OCI-M2 (cell line): Measurements from ENCODE around the gene AGAP5.

Experiments used
- DNase-seq: peaks from one replicate; lab custom pipeline; 2025; ENCODE audit not compliant: unreplicated experiment; lab: John Stamatoyannopoulos, UW

AGAP5 gene

DNA sequence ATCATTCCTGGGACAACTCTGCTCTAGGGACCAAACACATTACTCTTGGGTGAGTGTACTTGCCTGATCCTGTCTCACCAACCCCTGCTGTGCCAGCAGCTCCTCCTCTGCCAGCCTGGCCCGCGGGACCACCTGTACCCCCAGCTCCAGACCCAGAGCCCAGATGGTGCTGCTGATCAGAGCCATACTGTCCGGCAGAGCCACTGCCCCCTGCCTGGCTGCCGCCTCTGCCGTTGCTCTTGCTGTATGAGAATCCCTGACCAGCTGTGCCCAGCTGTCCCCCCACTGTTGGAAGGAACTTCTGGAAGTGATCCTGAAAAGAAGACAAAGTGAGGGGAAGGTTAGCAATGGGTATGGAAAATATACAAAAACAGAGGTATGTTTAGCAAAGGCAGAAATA lies 63.5 kb downstream of the AGAP5 start:
- no peak for DNase-seq

DNA sequence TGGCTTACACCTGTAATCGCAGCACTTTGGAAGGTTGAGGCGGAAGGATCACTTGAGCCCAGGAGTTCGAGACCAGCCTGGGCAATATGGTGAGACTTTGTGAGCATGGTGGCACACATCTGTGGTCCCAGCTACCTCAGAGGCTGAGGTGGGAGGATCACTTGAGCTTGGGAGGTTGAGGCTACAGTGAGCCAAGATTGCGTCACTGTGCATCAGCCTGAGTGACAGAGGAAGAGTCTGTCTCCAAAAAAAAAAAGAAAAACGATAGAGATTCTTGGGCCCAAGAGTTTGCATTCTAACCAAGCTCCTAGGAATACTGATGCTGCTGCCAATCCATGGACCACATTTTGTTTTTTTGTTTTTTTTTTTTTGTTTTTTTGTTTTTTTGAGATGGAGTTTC lies 68.7 kb downstream of the AGAP5 start:
- DNase-seq, result no peak

DNA sequence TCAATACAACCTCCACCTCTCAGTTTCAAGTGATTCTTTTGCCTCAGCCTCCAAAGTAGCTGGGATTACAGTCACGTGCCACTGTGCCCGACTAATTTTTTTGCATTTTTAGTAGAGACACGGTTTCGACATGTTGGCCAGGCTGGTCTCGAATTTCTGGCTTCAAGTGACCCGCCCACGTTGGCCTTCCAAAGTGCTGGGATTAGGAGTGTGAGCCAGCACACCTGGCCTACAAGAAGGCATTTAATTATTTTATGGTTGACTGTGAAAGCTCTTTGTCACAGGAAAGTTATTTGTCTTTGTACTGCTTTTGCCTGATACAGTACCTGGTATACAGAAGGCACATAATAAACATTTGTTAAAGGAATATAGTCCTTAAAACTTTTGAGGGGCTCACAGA lies 69.5 kb downstream of the AGAP5 start:
- DNase-seq, result no peak

DNA sequence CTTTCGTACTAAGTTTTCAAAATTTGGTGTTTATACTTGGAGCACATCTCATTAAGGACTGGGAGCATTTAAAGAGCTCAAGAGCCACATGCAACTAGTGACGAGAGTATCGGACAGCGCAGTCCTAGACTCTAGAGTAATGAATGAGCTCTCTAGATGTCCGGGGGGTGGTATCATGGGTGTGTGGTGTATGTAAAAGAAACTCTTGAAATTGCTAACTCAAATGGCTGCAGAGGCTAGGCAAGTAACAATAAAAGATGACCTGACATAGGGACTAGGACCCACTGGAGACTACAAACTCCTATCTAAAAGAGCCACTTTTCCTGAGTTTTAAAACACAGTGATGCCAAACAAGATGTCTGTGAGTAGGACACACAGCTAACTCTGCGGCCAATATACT lies 70.6 kb downstream of the AGAP5 start:
- no peak for DNase-seq

DNA sequence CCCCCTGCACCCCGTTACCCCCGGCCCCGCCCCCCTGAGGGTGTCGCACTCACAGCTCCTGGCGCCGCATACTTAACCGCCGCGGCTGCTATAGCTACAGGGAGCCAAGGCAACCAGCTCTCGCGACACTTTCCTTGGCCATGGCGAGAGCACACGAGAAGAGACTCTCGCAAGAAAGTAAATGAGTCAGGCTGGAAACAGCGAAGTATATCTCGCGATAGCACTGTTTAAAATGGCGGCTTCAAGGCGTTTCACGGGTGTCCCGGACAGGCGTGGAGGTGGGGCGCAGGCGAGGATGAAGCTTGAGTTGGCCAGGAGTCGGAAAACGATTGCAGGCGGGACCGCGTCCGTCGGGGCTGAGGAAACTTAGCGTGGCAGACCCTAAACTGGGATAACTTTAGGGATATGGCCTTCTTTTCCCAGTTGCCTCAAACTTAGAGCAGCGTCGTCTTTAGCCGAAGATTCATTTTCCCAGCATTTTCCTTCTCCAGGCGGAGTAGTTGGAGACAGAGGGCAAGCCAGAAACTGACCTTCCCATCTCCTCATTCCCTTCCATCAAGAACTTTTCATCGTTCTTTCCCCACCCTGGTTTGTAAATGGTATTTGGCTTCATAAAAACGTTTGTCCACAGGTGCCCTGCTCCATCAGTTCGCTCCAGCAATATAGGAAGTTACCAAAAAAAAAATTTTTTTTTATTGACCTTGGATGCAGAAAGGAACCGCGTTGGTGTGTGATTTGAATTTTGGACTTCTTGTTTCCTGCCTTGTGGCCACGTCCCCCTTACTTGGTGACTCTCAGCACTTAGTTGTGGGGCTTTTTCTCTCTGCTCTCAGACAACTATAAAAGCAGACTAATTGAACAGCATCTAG lies 71.8 kb downstream of the AGAP5 start:
- peak; percentile 72 for DNase-seq

DNA sequence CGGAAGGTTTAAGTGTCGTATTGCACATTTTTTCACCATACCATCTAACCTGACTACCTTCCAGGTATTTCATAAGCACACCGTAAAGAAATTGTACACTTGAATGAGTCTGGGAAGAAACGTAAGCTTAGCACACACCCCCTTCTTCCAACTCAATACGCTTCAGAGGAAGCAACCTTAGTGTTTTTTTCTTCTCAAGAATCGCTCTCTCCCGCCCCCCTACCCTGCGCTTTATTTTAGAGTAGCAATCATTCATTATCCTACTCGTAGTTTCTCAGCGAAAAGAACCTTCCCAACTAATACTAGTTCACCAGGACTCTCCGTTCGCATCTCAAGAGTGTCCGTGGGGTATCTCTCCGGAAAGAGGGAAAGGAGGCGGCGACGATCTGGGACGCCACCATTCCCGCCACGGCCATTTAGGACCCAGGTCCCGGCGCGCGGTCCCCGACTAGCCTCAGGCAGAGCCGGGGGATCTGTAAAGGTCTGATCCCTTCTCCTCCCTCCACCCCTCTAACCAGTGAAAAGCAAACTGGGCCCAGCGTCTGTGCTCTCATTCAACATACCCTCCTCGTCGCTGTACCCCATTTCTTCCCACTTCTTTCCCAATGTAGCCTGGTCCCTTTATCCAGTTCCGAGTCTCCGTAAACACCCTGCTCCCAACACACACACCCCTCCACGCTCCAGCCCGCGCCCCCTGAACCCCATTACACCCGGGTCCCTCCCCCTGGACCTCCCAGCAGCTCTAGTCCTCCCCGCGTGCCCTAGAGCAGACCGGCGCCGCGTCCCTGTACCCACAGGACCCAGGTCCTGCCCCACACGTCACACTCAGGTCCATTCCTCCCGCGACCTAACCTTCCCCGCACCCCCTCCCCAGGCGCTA lies 72.7 kb downstream of the AGAP5 start:
- no peak for DNase-seq
